ENCODE results near the gene MOB3B.
"Not testable (repeated sequence)": the region's sequence is repeated elsewhere in the genome, so short reads cannot be mapped to it uniquely, and the experiment has no call there.

Gene MOB3B

GRCh38 chr9:27448356-27448755 lies 81.3 kb downstream of the MOB3B start:
- not testable (repeated sequence) for H2BK5ac ChIP-seq (ENCODE audit: low read length); H3K4me3 ChIP-seq (ENCODE audit: low read length in 2 of 2); H3K27ac ChIP-seq (replicated peaks; ENCODE audit: low read length); H3K18ac ChIP-seq (ENCODE audit: low read length); H3K79me1 ChIP-seq (ENCODE audit: low read depth, low read length); H2BK120ac ChIP-seq (ENCODE audit: low read depth, low read length); H2AK5ac ChIP-seq (ENCODE audit: low read depth, low read length); H3K4me2 ChIP-seq (ENCODE audit: insufficient read depth, low read length, poor library complexity, severe bottlenecking); H3K27me3 ChIP-seq (ENCODE audit: control insufficient read depth in 3 of 3, insufficient read depth in 3 of 3, low read depth in 1 of 3, low read length in 3 of 3); H3K14ac ChIP-seq (ENCODE audit: low read length); H3K9ac ChIP-seq (ENCODE audit: low read depth, low read length, poor library complexity); H4K91ac ChIP-seq (ENCODE audit: low read depth, low read length, poor library complexity); H3K9me3 ChIP-seq (replicated peaks in 1 of 2; ENCODE audit: control insufficient read depth in 2 of 2, insufficient read depth in 1 of 2, low read depth in 1 of 2, low read length in 2 of 2); H2AFZ ChIP-seq (ENCODE audit: low read length); H4K8ac ChIP-seq (ENCODE audit: low read depth, low read length); H2BK15ac ChIP-seq (ENCODE audit: low read length); H2BK12ac ChIP-seq (ENCODE audit: low read length); DNase-seq (ENCODE audit: low spot score); H3K4ac ChIP-seq (ENCODE audit: low read length); H3K23ac ChIP-seq (ENCODE audit: low read depth, low read length, poor library complexity)
- Histone ChIP-seq H3K4me1 (ENCODE audit: control insufficient read depth in 2 of 2, insufficient read depth in 1 of 2, low read depth in 1 of 2, low read length in 2 of 2) (peaks cover 12 to 19% of the 10 kb centered on the region in 2 donors), H3K36me3 (replicated peaks in 1 of 2; ENCODE audit: control insufficient read depth in 2 of 2, insufficient read depth in 2 of 2, low read length in 2 of 2) (peaks cover 2 to 69% of the 10 kb centered on the region in 2 donors)
- no CpG with 5 or more reads among the region's 3 CpGs for WGBS, 2 donors (ENCODE audit: extremely low coverage in 2 of 2, insufficient read length in 2 of 2, insufficient replicate concordance in 1 of 2)

GRCh38 chr9:27447031-27447683 lies 82.5 kb downstream of the MOB3B start:
- H2BK12ac ChIP-seq (ENCODE audit: low read length) = no peak overlapping the region
- no peak overlapping the region for H2AK5ac ChIP-seq (ENCODE audit: low read depth, low read length)
- no peaks in the 10 kb centered on the region for H3K27me3 ChIP-seq (ENCODE audit: control insufficient read depth in 3 of 3, insufficient read depth in 3 of 3, low read depth in 1 of 3, low read length in 3 of 3)
- H4K91ac ChIP-seq (ENCODE audit: low read depth, low read length, poor library complexity) = no peak overlapping the region
- H3K9ac ChIP-seq (ENCODE audit: low read depth, low read length, poor library complexity) = no peak overlapping the region
- no peak overlapping the region for H3K4me2 ChIP-seq (ENCODE audit: insufficient read depth, low read length, poor library complexity, severe bottlenecking)
- H3K4me3 ChIP-seq (ENCODE audit: low read length in 2 of 2) = no peak overlapping the region
- no peak overlapping the region for H3K23ac ChIP-seq (ENCODE audit: low read depth, low read length, poor library complexity)
- peaks cover 12 to 19% of the 10 kb centered on the region in 2 donors for H3K4me1 ChIP-seq (ENCODE audit: control insufficient read depth in 2 of 2, insufficient read depth in 1 of 2, low read depth in 1 of 2, low read length in 2 of 2)
- no peak overlapping the region for H2AFZ ChIP-seq (ENCODE audit: low read length)
- no peak overlapping the region for H4K8ac ChIP-seq (ENCODE audit: low read depth, low read length)
- H2BK15ac ChIP-seq (ENCODE audit: low read length) = no peak overlapping the region
- DNase-seq (ENCODE audit: low spot score) = no peak
- no CpG with 5 or more reads among the region's 5 CpGs for WGBS, 2 donors (ENCODE audit: extremely low coverage in 2 of 2, insufficient read length in 2 of 2, insufficient replicate concordance in 1 of 2)
- no peak overlapping the region for H2BK5ac ChIP-seq (ENCODE audit: low read length)
- H3K18ac ChIP-seq (ENCODE audit: low read length) = no peak overlapping the region
- H3K36me3 ChIP-seq (replicated peaks in 1 of 2; ENCODE audit: control insufficient read depth in 2 of 2, insufficient read depth in 2 of 2, low read length in 2 of 2) = peaks cover 2 to 57% of the 10 kb centered on the region in 2 donors
- no peak overlapping the region for H3K4ac ChIP-seq (ENCODE audit: low read length)
- H3K9me3 ChIP-seq (replicated peaks in 1 of 2; ENCODE audit: control insufficient read depth in 2 of 2, insufficient read depth in 1 of 2, low read depth in 1 of 2, low read length in 2 of 2) = peaks cover 3% of the 10 kb centered on the region in 2 donors
- H3K79me1 ChIP-seq (ENCODE audit: low read depth, low read length) = peaks cover 2% of the 10 kb centered on the region
- no peak overlapping the region for H3K27ac ChIP-seq (replicated peaks; ENCODE audit: low read length)
- no peak overlapping the region for H2BK120ac ChIP-seq (ENCODE audit: low read depth, low read length)
- H3K14ac ChIP-seq (ENCODE audit: low read length) = no peak overlapping the region

- Histone ChIP-seq H3K4ac (ENCODE audit: low read length) (no peak overlapping the region), H4K91ac (ENCODE audit: low read depth, low read length, poor library complexity) (no peak overlapping the region), H3K14ac (ENCODE audit: low read length) (no peak overlapping the region), H3K9me3 (replicated peaks in 1 of 2; ENCODE audit: control insufficient read depth in 2 of 2, insufficient read depth in 1 of 2, low read depth in 1 of 2, low read length in 2 of 2) (peaks cover 3% of the 10 kb centered on the region in 2 donors), H3K27ac (replicated peaks; ENCODE audit: low read length) (no peak overlapping the region), H2BK15ac (ENCODE audit: low read length) (no peak overlapping the region), H3K4me2 (ENCODE audit: insufficient read depth, low read length, poor library complexity, severe bottlenecking) (no peak overlapping the region), H3K23ac (ENCODE audit: low read depth, low read length, poor library complexity) (no peak overlapping the region), H4K8ac (ENCODE audit: low read depth, low read length) (no peak overlapping the region), H2AFZ (ENCODE audit: low read length) (no peak overlapping the region), H3K79me1 (ENCODE audit: low read depth, low read length) (peaks cover 2% of the 10 kb centered on the region), H2BK120ac (ENCODE audit: low read depth, low read length) (no peak overlapping the region), H3K36me3 (replicated peaks in 1 of 2; ENCODE audit: control insufficient read depth in 2 of 2, insufficient read depth in 2 of 2, low read length in 2 of 2) (peaks cover 2 to 60% of the 10 kb centered on the region in 2 donors), H2AK5ac (ENCODE audit: low read depth, low read length) (no peak overlapping the region), H3K4me3 (ENCODE audit: low read length in 2 of 2) (no peak overlapping the region), H2BK12ac (ENCODE audit: low read length) (no peak overlapping the region), H3K18ac (ENCODE audit: low read length) (no peak overlapping the region), H3K27me3 (ENCODE audit: control insufficient read depth in 3 of 3, insufficient read depth in 3 of 3, low read depth in 1 of 3, low read length in 3 of 3) (no peaks in the 10 kb centered on the region), H3K9ac (ENCODE audit: low read depth, low read length, poor library complexity) (no peak overlapping the region), H2BK5ac (ENCODE audit: low read length) (no peak overlapping the region), H3K4me1 (ENCODE audit: control insufficient read depth in 2 of 2, insufficient read depth in 1 of 2, low read depth in 1 of 2, low read length in 2 of 2) (peaks cover 6 to 14% of the 10 kb centered on the region in 2 donors)
- no CpG with 5 or more reads among the region's 6 CpGs for WGBS, 2 donors (ENCODE audit: extremely low coverage in 2 of 2, insufficient read length in 2 of 2, insufficient replicate concordance in 1 of 2)
- no peak for DNase-seq (ENCODE audit: low spot score)
These were observed 83.9 kb downstream of the MOB3B start for GRCh38 chr9:27445688-27446087.

- H3K4me2 ChIP-seq (ENCODE audit: insufficient read depth, low read length, poor library complexity, severe bottlenecking) = no peak overlapping the region
These were observed 84.5 kb downstream of the MOB3B start for GRCh38 chr9:27445057-27445595.

More at GRCh38 chr9:27445057-27445595, 84.5 kb downstream of the MOB3B start:
- no peak overlapping the region for H4K8ac ChIP-seq (ENCODE audit: low read depth, low read length)
- H3K36me3 ChIP-seq (replicated peaks in 1 of 2; ENCODE audit: control insufficient read depth in 2 of 2, insufficient read depth in 2 of 2, low read length in 2 of 2) = peaks cover 2 to 65% of the 10 kb centered on the region in 2 donors
- H2BK12ac ChIP-seq (ENCODE audit: low read length) = no peak overlapping the region
- H3K18ac ChIP-seq (ENCODE audit: low read length) = no peak overlapping the region
- H3K4me3 ChIP-seq (ENCODE audit: low read length in 2 of 2) = no peak overlapping the region
- no peaks in the 10 kb centered on the region for H3K27me3 ChIP-seq (ENCODE audit: control insufficient read depth in 3 of 3, insufficient read depth in 3 of 3, low read depth in 1 of 3, low read length in 3 of 3)
- H3K9ac ChIP-seq (ENCODE audit: low read depth, low read length, poor library complexity) = no peak overlapping the region
- H2BK5ac ChIP-seq (ENCODE audit: low read length) = no peak overlapping the region
- no peak overlapping the region for H3K27ac ChIP-seq (replicated peaks; ENCODE audit: low read length)
- no peak overlapping the region for H2AK5ac ChIP-seq (ENCODE audit: low read depth, low read length)
- no peak overlapping the region for H4K91ac ChIP-seq (ENCODE audit: low read depth, low read length, poor library complexity)
- no peak overlapping the region for H3K4ac ChIP-seq (ENCODE audit: low read length)
- H3K14ac ChIP-seq (ENCODE audit: low read length) = no peak overlapping the region
- no peak overlapping the region for H2BK120ac ChIP-seq (ENCODE audit: low read depth, low read length)
- H3K79me1 ChIP-seq (ENCODE audit: low read depth, low read length) = peaks cover 2% of the 10 kb centered on the region
- peaks cover 3 to 14% of the 10 kb centered on the region in 2 donors for H3K4me1 ChIP-seq (ENCODE audit: control insufficient read depth in 2 of 2, insufficient read depth in 1 of 2, low read depth in 1 of 2, low read length in 2 of 2)
- no CpG with 5 or more reads among the region's 5 CpGs for WGBS, 2 donors (ENCODE audit: extremely low coverage in 2 of 2, insufficient read length in 2 of 2, insufficient replicate concordance in 1 of 2)
- no peak overlapping the region for H2AFZ ChIP-seq (ENCODE audit: low read length)
- H3K9me3 ChIP-seq (replicated peaks in 1 of 2; ENCODE audit: control insufficient read depth in 2 of 2, insufficient read depth in 1 of 2, low read depth in 1 of 2, low read length in 2 of 2) = peaks cover 3% of the 10 kb centered on the region in 2 donors
- H3K23ac ChIP-seq (ENCODE audit: low read depth, low read length, poor library complexity) = no peak overlapping the region
- H2BK15ac ChIP-seq (ENCODE audit: low read length) = no peak overlapping the region
- no peak for DNase-seq (ENCODE audit: low spot score)
